ENCODE measurements around the gene C2orf76. TPM values are rescaled to one million over a fixed set of nuclear protein-coding genes. Genes with fewer than 3 reads are reported as not detected.

C2orf76 gene
- total and polyA plus RNA-seq, 7 donors: 11.1 to 26.4 (median 17.6) TPM

DNA sequence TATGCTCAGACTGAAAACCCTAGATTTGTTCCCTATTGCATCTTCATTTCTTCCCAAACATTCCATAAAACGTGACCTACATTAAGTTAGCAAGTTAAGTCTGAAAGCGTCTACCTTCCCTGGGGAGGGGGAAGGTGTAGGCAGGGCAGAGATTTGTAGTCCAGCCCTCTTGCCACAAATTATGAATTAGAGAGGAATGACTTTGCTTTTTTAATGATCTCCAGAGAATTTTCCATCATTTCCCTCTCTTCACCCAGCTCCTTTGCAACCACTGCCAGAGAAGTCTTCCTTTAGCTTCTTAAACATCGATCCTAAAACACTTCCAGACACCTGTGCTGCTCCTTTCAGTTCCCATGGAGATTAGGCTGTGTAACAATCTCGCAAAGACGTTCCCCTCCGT lies 1.2 kb downstream of the C2orf76 start:
- H3K4me1 ChIP-seq: peaks cover 0 to 30% (median 26%) of the 10 kb centered on the region in 4 donors
- no peak for DNase-seq
- peak overlapping the region; percentile 55 to 79 (median 62) for H3K4me3 ChIP-seq
- H3K9me3 ChIP-seq: no peaks in the 10 kb centered on the region
- H3K27me3 ChIP-seq: no peaks in the 10 kb centered on the region
- intact Hi-C loops (cut with DNase I): loop anchor here (10.0 kb wide), 3 partner anchors 1181 to 1551 kb away; partner anchors contain the start of gene DDX18
- peak overlapping the region; percentile 83 to 88 (median 87) for H3K27ac ChIP-seq
- H3K36me3 ChIP-seq: peaks cover 0 to 21% (median 6%) of the 10 kb centered on the region in 4 donors
- TF ChIP-seq, protein P1, sequence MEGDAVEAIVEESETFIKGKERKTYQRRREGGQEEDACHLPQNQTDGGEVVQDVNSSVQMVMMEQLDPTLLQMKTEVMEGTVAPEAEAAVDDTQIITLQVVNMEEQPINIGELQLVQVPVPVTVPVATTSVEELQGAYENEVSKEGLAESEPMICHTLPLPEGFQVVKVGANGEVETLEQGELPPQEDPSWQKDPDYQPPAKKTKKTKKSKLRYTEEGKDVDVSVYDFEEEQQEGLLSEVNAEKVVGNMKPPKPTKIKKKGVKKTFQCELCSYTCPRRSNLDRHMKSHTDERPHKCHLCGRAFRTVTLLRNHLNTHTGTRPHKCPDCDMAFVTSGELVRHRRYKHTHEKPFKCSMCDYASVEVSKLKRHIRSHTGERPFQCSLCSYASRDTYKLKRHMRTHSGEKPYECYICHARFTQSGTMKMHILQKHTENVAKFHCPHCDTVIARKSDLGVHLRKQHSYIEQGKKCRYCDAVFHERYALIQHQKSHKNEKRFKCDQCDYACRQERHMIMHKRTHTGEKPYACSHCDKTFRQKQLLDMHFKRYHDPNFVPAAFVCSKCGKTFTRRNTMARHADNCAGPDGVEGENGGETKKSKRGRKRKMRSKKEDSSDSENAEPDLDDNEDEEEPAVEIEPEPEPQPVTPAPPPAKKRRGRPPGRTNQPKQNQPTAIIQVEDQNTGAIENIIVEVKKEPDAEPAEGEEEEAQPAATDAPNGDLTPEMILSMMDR (IDR thresholded peaks at IDR 0.05): no peak
- no peak for TF ChIP-seq POLR2A (IDR thresholded peaks at IDR 0.05)
- no peak for TF ChIP-seq EP300 (IDR thresholded peaks at IDR 0.05)
- TF ChIP-seq POLR2AphosphoS5 (IDR thresholded peaks at IDR 0.05): no peak
- 28 to 51% methylated on average over 6 of the region's 6 CpGs for WGBS, 2 donors

- Histone ChIP-seq H3K27ac (no peak overlapping the region), H3K27me3 (no peaks in the 10 kb centered on the region), H3K9me3 (no peaks in the 10 kb centered on the region), H3K36me3 (peaks cover 0 to 16% (median 5%) of the 10 kb centered on the region in 4 donors), H3K4me1 (peaks cover 0 to 30% (median 26%) of the 10 kb centered on the region in 4 donors), H3K4me3 (no peak overlapping the region)
- no peak for DNase-seq
- TF ChIP-seq POLR2AphosphoS5 (IDR thresholded peaks at IDR 0.05) (no peak), POLR2A (IDR thresholded peaks at IDR 0.05) (no peak), EP300 (IDR thresholded peaks at IDR 0.05) (no peak)
- TF ChIP-seq, protein P1 (IDR thresholded peaks at IDR 0.05): no peak
- intact Hi-C loops (cut with DNase I): loop anchor here (10.0 kb wide), 3 partner anchors 1180 to 1550 kb away; partner anchors contain the start of gene DDX18
- 91 to 94% methylated on average over 6 of the region's 6 CpGs for WGBS, 2 donors
Observed at GRCh38 chr2:119364798-119365197, 1.8 kb downstream of the C2orf76 start.

DNA sequence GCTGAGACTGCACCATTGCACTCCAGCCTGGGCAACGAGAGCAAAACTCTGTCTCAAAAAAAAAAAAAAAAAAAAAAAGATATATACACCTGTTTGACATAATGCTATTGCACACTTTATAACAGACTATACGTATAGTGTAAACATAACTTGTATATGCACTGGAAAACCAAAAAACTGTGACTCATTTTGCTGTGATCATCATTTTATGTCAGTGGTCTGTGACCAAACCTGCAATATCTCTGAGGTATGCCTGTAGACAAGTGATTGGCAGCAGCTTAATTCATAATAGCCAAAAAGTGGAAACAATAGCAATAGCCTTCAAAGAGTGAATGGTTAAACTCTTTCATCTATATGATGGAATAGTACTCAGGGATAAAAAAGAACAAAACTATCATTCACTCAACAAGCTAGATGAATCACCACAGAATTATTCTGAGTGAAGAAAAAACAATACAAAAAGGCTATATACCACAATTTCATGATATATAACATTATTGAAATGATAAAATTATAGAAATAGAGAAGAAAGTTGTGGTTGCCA lies 6.1 kb downstream of the C2orf76 start:
- DNase-seq: no peak
- 88 to 89% methylated on average over 2 of the region's 2 CpGs for WGBS, 2 donors
- H3K4me1 ChIP-seq: peaks cover 0 to 19% (median 13%) of the 10 kb centered on the region in 4 donors
- intact Hi-C loops (cut with DNase I): loop anchor here (10.0 kb wide), 3 partner anchors 1176 to 1546 kb away; partner anchors contain the start of gene DDX18
- no peak overlapping the region for H3K4me3 ChIP-seq
- H3K9me3 ChIP-seq: no peaks in the 10 kb centered on the region
- TF ChIP-seq, protein P1 (IDR thresholded peaks at IDR 0.05): no peak
- TF ChIP-seq POLR2A (IDR thresholded peaks at IDR 0.05) (no peak), POLR2AphosphoS5 (IDR thresholded peaks at IDR 0.05) (no peak)
- no peaks in the 10 kb centered on the region for H3K36me3 ChIP-seq
- H3K27me3 ChIP-seq: no peaks in the 10 kb centered on the region
- H3K27ac ChIP-seq: no peak overlapping the region

DNA sequence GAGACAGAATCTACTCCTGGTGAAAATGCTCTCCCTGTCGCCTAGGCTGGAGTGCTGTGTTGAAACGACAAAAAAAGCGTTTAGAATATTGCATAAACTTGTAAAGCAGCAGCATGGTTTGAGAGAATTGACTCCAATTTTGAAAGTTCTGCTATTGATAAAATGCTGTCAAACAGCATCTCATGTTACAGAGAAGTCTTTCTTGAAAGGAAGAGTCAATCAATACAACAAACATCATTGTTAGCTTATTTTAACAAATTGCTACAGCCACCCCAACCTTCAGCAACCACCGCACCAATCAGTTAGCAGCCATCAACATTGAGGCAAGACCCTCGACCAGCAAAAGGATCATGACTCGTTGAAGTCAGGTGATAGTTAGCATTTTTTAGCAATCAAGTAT lies 6.9 kb downstream of the C2orf76 start:
- WGBS, 2 donors: 93 to 97% methylated on average over 6 of the region's 6 CpGs
- Histone ChIP-seq H3K9me3 (no peaks in the 10 kb centered on the region), H3K36me3 (no peaks in the 10 kb centered on the region), H3K4me1 (peaks cover 0 to 11% (median 6%) of the 10 kb centered on the region in 4 donors), H3K27me3 (no peaks in the 10 kb centered on the region), H3K4me3 (no peak overlapping the region), H3K27ac (no peak overlapping the region)
- TF ChIP-seq, protein P1 (IDR thresholded peaks at IDR 0.05): no peak
- no peak for TF ChIP-seq POLR2A (IDR thresholded peaks at IDR 0.05)
- no peak for TF ChIP-seq POLR2AphosphoS5 (IDR thresholded peaks at IDR 0.05)
- TF ChIP-seq EP300 (IDR thresholded peaks at IDR 0.05): no peak
- intact Hi-C loops (cut with DNase I): loop anchor here (10.0 kb wide), 3 partner anchors 1175 to 1545 kb away; partner anchors contain the start of gene DDX18
- no peak for DNase-seq
